GM21825 (cell line): ENCODE results near the gene NRXN2.

Experiments used
- ATAC-seq: cut with Tn5 transposase; IDR thresholded peaks from one replicate; pipeline ENCODE4 v1.9.1; 2021; ENCODE audit warnings: mild to moderate bottlenecking, moderate library complexity; ENCODE audit not compliant: unreplicated experiment

NRXN2 gene

DNA sequence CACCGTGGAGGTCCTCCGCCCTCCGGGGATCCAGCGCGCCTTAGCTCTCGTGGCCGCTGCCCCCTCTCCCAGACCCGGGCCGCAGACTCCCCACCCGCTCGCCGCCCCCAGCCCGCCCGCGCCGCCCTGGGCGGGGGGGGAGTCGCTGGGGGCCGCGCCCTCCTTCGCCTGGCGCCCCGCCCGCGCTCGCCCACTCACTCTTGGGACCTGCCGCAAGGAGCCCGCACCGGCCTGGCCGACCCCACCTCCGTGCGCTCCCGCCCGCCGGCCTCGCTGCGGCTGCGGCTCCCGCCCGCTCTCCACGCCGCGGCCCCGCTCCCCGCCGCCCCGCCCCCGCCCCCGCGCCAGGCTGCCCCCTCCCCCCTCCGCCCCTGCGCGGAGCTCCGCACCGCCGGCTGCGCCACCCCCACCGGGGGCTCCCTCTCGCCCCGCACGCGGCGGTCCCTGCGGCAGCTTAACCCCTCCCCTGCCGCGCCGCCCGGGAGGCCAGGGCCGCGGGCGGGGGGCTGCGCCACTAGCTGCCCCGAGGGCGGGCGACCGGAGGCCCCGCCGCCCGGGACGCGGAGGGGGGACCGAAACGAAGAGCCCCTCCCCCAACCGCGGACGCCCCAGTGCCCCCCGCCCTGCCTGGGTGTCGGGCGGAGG is 21.7 kb upstream of the NRXN2 start:
- ATAC-seq: no peak

DNA sequence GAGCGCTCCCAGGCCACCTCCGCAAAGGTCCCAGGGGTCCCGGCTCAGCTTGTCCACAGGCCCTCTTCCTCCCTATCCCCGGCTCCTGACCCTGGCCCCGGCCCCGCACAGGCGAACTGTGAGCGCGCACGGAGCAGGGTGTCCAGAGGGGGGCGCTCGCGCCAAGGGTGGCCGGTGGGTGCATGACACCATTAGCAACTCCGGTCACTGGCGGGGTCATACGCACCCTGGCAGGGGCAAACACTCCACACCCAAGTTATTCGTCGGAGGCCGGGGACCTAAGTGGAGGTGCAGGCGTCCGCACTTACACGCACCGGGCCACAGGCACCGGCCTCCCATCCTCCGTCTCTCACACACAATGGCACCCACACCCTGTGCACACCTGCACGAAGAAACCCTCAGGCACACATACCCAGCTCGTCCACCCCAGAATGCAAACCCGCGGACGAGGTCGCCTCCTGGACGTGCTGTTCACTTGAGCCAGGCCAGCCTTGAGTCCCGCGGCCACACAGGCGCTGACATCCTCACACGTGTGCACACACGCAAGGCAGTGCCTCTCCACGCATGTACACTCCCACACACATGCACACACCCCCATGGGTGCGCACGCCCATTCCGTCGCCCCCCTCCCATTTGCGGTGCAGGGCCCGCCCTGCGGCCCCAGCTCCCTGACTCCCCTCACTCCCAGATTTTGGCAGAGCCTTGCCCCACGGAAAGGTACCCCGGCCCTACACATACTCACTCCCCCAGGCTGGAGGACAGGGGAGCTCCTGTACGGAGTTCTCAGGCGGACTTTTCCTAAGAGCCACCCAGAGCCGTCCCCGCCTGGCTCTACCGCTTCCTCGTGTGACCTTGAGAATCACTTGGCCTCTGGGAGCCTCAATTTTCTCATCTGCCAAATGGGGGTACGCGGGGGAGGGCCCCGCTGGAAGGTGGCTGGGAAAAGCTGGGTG is 20.9 kb upstream of the NRXN2 start, which contains the start of gene RASGRP2:
RASGRP2 (minus strand) TSS at position 552 of the 953 bp plus-strand sequence. CDS start 1,276 bp downstream, outside the sequence.
- ATAC-seq: no peak

DNA sequence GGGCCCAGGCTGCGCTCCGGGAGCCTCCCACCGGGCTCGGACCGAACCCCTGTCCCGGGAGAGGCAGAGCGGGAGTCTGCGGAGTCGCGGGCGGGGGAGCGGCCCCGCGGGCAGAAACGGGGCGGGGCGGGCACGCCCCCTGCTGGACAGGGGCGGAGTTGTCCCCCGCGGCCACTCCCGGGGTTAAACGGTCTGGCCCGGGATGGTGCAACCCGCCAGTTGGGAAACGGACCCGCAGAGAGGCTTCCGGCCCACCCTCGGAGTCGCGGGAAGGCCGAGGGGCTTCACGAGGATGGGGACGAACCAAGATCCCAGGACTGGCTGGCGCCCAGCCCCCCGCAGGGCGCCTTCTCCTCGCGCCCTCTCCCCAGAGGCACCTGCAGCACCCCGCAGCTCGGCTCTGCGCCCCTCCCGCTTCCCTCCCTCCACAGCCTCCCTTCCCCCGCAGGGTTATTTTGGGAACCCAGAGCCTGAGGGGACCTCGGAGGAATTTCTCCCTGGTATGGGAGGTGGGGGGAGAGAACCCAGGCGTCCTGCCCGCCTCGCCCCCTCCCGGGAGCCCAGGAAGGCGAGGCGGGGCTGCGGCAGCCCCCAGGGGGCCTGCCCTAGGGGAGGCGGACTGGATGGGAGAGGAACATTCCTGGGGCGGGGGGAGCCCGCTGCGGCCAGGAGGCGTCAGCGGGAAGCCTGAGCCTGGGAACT is 20.0 kb upstream of the NRXN2 start:
- ATAC-seq: no peak

DNA sequence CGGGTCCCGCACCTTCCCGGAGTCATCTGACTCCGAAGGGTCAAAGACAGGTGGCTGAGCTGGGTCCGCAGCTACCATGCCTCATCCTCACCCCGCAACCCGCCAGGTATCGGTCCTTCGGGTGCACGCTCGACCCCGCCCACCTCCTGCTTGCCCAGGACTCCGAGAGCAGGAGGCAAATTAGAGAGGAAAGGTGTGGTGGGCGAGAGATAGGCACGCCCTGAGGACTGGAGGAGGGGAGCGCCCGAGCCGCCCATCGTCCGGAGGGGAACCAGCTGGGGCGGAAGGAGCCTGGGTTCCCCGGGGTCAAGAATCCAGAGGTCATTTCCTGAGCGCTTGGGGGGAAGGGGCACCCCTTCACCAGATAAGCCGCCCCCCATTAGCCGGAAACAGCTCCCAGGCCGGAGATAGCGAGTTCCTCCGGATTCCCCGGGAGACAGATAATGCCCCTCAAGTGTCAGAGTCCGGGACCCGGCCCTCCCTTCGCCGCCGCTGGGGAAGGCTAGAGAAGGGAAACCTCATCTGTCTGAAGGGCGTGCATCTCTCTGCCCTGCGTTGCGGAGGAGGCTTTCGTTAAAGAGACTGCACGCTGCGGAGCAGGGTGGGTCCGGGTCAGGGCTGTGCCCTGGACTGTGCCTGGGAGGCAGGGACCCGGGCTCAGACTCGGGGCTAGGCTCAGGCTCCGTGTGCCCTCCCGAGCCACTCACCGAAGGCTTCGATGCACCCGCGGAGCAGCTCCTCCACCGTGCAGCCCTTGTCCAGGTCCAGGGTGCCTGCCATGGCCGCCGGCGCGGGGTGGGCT is 19.3 kb upstream of the NRXN2 start:
- no peak for ATAC-seq

DNA sequence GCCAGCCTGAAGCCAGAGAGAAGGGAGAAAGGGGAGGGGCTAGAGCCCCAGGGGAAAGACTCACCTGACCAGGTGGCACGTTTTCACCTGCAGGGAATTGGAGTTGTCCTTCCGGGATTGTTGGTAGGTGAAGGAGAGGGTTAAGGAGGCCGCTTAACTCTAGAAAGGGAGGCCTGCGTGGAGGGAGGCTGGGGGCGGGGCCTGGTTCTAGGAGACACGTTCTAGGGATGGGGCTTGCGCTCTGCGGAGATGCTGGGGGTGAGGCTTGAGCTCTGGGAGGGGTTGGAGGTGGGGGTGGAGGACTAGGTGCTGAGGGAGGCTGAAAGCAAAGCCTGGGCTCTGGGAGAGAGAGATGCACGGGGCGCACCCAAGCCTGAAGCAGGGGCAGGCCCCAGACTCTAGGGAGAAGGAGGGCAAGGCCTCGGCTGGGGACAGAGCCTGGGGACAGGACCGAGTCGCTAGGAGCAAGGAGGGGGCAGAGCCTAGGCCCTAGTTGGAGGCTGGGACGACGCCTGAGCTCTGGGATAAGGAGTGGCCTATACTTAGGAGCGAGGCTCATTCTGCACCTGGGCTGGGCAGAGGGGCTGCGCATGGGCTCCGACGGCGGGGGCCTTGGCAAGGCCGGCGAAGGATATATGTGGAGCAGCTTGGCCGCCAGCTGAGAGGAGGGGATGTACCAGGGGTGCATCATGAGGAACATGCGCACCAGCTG is 18.5 kb upstream of the NRXN2 start:
- no peak for ATAC-seq

DNA sequence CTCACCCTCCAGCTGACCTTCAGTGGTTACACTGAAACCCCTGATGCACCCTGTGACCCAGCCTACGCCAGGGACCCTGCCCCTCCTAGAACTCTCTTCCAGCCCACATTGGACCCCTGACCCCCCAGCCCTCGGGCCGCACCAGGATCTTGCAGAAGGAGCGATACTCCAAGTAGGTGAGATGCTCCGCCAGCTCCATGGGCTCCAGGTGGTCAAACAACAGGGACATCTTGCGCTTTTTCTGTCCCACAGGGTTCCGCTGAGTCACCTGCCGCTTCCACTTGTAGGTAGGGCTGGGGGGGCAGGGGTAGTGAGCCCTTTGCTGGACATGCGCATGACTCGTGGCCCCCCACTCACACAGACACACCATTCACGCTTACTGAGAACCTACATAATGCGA is 16.9 kb upstream of the NRXN2 start:
- no peak for ATAC-seq

DNA sequence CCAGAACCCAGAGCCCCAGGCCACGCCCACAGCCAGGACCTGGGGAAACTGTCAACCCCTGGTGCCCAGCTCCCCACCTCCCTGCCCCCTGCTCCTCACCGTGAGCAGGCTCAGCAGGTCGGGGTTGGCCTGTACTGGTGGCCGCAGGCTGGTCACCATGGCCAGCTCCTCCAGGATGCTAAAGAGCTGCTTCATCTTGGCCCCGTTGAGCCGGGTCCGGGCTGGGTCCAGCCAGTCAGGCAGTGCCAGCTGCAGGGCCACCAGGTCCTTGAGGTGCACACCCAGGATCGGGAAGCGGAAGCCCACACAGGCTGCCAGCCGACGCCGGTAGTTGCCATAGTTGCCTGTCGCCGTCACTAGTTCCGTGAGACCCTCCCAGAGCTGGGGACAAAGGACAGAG is 13.7 kb upstream of the NRXN2 start:
- no peak for ATAC-seq

DNA sequence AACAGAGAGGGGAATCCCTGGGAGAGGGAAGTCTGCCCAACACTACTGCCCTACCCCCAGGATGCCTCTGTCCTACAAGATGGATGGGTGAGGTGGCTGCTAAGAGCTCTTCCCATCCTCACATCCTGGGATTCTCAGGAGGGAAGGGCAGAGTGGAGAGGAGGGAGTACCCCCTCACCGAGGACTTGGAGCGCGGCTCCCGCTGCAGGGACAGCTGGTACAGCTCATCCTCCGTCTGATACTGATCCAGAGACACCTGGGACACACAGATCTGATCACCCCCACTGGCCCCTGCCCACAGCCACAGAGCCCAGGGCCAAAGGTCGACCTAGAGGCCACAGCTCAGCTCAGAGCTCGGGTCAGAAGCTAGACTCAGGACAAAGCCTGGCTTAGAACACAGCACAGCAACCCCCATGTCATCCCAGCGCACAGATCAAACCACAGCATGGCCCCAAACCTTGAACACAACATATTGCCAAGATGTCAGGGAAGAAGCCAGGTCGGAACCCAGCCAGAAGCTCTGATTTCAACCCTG is 12.8 kb upstream of the NRXN2 start:
- no peak for ATAC-seq

DNA sequence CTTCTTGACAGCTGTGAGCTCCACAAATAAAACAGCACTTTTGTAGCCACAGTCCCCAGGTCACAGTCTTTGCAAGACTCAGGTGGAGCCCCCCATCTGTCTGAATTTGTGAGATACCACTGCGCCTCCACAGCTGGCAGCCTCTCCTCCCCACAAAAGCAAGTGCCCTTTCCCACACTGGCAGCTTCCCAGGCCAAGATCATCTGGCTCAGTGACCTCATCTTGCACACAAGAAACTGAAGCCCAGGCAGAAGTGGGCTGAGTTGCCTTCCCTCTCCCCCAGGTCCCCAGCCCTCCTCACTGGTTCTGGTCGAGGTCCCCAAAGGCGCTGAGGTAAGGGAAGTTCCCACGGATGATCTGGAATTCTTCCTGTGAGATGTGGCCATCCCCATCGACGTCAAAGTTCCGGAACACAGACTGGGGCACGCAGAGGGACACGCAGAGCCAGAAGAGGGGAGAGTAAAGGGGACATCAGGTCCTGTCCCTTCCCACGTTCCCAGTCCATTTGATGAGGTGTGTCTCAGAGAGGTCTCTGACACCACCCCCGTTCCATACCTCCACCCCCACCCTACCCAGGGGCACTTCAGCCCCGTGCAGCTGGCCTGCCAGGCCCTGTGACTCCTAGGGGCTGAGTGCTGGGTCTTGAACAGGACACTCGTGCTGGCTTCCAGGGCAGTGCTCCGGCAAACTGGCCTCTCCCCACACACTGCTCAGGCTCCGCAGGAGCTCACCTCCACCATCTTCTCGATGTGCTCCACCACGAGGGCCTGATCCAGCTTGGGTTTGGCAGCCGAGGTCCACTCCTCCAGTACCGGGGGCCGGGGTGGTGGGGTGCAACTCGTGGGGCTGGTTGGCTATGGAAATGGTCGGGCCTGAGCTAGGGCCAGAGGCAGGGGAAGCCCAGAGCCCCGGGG is 12.1 kb upstream of the NRXN2 start:
- ATAC-seq: no peak

DNA sequence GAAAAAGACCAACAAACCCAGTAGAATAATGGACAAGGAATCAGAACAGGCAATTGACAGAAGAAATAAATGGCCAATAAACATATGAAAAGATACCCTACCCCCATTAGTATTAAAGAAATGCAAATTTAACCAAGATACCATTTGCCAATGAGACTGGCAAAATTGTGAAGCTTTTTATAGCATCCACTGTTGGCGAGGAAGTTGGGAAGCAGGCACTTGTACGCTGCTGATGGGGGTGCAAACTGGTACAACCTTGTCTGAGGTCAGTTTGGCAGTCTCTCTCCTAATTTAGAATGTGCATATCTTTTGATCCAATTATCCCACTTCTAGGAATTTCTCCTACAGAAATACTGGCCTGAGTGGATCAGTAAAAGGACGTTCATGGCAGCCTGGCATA is 8.6 kb upstream of the NRXN2 start:
- ATAC-seq: no peak

DNA sequence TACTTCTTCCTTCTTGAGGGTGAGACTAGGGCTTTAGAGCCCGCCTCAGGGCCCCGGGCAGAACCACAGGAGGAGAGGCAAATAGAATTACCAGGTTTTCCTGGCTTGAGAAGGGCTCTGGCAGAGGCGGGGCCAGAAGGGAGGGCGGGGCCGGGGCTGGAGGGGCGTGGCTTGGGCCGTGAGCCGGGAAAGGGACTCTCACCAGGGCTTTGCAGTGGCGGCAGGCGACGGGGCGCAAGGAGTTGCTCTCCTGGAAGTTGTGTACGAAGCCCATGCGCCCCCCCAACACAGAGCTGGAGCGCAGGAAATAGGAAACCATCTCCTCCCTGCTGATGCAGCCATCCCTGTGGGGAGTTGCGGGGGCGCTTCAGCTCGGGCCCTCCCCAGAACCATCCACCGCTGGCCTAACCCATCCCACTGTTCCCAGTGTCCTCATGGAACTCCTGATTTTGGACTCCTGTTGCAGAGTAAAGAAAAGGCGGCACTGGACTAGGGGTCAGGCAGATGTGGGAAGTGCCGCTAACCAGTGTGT is 6.9 kb upstream of the NRXN2 start:
- ATAC-seq: no peak

DNA sequence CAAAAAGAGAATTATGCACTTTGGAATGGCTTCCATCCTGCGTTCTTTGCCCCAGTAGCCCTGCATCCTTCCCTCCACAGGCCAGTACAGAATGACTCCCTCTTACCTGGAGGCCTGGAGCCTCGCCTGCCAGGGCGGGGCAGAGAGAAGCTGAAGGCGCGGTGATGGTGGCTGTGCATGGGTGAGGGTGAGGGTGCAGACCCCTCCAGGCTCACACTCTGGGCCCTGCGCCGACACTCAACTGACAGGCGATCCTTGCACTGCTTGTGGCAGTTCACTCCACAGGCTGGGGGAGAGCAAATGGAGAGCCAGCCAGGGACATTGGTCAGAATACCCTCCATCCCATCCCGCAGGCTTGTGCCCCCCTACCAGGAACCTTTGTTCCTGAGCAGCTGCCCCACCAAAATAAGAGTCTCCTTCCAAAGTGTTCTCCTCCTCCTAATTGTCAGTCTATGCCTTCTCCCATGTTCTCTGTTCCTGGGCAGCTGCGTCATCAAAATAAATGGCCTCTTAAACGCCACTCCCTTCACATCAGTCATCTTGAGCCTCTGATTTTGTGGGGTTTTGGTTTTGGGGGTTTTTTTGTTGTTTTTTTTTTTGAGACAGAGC is 5.9 kb upstream of the NRXN2 start:
- ATAC-seq: no peak

DNA sequence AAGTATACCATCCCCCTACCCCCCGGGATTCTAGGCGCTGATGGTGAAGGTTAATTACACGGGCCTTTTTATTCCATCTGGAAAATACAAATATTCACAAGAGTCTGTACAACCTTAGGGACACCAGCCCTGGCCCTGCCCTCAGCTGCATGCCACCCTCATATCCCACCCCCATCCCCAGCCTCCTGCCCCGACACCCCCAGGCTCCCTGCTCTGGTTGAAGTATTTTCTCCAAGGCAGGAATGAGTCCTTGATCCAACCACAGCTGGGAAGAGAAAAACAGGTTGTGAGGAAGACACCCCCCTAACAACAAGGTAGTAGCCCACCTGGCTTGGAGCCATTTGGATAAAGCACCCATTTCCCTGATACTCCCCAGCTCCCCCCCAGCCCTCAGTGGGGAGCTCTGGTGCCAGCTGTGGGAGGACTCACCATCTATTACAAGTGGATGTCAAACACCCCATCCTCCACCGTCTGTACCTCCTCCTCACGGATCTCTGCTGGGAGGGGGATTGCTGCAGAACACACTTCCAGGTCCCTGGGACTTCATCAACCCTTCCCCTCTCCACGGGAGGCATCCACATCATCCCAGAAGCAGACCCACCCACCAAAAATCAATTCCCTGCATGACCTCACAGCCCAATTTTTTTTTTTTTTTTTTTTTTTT is 4.0 kb upstream of the NRXN2 start:
- ATAC-seq: no peak

DNA sequence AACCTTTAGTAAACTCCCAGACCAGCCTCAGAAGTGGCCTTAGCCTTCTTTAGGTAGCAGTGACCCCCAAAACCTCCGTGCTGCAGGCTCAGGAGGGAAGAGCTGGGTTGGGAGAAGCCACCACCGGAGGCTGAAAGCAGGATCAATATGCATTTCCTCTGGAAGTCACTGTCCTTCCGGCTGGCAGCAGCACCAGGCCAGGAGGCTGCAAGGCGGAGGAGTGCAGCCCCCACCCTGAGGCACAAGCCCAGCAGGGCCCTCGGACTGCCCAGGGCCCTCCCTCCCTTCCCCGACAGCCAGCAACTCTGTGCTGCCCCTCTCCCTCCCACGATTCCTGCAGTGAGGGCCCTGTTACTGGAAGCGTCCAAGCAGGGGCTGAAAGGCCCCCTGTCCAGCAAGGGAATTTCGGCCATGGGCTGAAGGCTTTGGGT is 3.2 kb upstream of the NRXN2 start:
- no peak for ATAC-seq

DNA sequence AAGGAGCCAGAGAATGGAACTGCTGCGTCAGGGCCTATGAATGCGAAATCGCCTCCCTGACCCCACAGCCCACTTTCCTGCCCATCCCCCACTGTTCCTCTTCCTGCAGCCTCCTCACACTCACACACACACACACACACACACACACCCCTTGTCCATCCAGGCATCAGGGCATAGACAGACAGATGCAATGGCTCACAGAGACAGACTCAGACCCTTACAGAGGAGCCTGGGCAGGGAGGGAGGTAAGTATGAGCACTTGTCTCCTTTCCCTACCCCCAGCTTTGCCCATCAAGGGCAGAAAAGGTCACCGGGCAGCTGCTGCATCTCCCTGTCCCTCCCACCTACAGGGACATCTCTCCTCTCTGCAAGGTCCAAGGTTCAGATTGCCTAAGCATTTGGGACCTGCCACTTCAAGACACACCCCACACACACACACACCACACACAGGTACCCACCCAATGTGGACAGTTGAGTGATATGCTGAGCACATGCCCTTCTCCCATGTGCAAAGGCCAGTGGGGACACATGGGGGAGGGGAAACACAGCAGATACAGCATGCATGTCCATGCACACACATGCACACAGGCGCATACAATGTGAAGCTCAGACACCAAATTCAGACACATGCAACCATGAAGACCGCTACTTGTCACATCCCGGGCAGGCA is 2.0 kb upstream of the NRXN2 start:
- ATAC-seq: no peak

DNA sequence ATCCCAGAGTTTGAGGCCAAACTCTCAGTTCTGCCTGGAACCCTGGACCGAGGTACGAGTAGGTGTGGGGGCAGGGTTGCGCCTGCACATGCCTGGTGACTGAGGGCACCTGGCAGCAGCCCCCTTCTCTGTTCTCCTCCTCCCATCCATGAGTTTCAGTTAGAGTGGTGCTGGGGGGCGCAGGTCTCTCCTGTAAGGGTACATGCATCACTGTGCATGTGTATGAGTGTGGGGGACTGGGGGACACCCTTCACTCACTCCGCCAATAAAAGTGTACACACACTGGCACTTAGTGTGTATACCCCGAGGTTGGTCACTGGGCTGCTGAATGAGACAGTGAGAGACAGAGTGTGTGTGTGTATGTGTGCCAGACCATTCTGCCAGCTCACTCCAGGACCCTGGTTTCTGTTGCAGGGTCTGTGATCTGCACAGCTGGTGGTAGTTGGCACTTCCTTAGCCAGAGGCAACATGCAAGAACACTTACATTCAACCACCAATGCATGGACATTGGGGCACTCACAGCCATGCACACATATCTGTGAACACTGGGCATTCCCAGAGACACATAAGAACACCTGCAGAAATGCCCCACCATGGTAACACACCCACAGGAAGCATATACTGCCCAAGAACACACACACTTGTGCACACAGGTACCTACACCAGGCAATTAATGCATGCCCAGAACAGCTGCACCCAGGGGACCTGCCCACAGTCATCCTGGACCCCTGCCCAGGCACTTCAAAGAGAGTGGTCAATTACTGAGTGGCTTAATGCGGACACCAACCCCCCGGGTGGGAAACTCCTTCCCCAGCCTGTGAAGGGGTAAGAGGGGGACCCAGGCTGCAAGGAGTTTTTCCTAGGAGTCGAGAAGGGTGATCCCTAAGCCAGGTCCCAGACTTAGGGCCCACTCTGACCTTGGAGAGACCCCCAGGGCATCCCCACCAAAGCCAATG is 1.2 kb upstream of the NRXN2 start:
- no peak for ATAC-seq
